D341Med (cell line): Measurements from ENCODE around the gene TAAR8.
"Not testable (repeated sequence)": the region's sequence is repeated elsewhere in the genome, so short reads cannot be mapped to it uniquely, and the experiment has no call there.

Experiments used
- DNase-seq: peaks from one replicate; pipeline ENCODE4 v3.0.0; 2012; ENCODE audit warnings: low spot score

TAAR8 gene

GRCh38 chr6:132548746-132549463, 3.6 kb upstream of the TAAR8 start:
- no peak for DNase-seq

- no peak for DNase-seq
Observed at GRCh38 chr6:132551214-132551613, 1.3 kb upstream of the TAAR8 start.

- DNase-seq: not testable (repeated sequence)
Observed at GRCh38 chr6:132560087-132560486, 7.6 kb downstream of the TAAR8 start.

- DNase-seq: no peak
Observed at GRCh38 chr6:132566404-132566803, 13.9 kb downstream of the TAAR8 start.

- no peak for DNase-seq
Observed at GRCh38 chr6:132567566-132567965, 15.1 kb downstream of the TAAR8 start.

- DNase-seq: no peak
Observed at GRCh38 chr6:132568611-132569010, 16.1 kb downstream of the TAAR8 start.

- DNase-seq: no peak
Observed at GRCh38 chr6:132569170-132569569, 16.7 kb downstream of the TAAR8 start.

GRCh38 chr6:132570221-132570777, 17.8 kb downstream of the TAAR8 start, which contains the start of gene TAAR6:
Gene TAAR6, plus strand, starts transcription at chr6:132570322. Its CDS starts 0 bp downstream, at chr6:132570322.
- no peak for DNase-seq

- DNase-seq: no peak
Observed at GRCh38 chr6:132571774-132572173, 19.3 kb downstream of the TAAR8 start.

- no peak for DNase-seq
Observed at GRCh38 chr6:132584698-132585097, 32.2 kb downstream of the TAAR8 start.

GRCh38 chr6:132587424-132587823, 35.0 kb downstream of the TAAR8 start:
- no peak for DNase-seq

- no peak for DNase-seq
Observed at GRCh38 chr6:132589454-132589853, 37.0 kb downstream of the TAAR8 start, which contains the start of gene TAAR5. Gene TAAR5, minus strand, starts transcription at chr6:132589741. Its CDS starts 55 bp downstream, at chr6:132589686.

- no peak for DNase-seq
Observed at GRCh38 chr6:132590362-132590761, 37.9 kb downstream of the TAAR8 start.

GRCh38 chr6:132592855-132593254, 40.4 kb downstream of the TAAR8 start:
- no peak for DNase-seq

GRCh38 chr6:132596201-132596600, 43.7 kb downstream of the TAAR8 start:
- DNase-seq: no peak

- peak; percentile 38 for DNase-seq
Observed at GRCh38 chr6:132598473-132598872, 46.0 kb downstream of the TAAR8 start.

GRCh38 chr6:132600900-132601299, 48.4 kb downstream of the TAAR8 start:
- DNase-seq: not testable (repeated sequence)
